Ectodermal cell (in vitro differentiated cells): ENCODE data around the gene TARP.

Source experiments
- H3K27ac ChIP-seq: 2 replicates; pipeline ENCODE4 v1.7.0; 2013; ENCODE audit warnings: mild to moderate bottlenecking, low read depth, low read length; ENCODE audit not compliant: insufficient read depth, poor library complexity, severe bottlenecking
- H3K27me3 ChIP-seq: 2 replicates; pipeline ENCODE4 v1.7.0; 2013; ENCODE audit warnings: mild to moderate bottlenecking, low read length; ENCODE audit not compliant: insufficient read depth, control insufficient read depth, poor library complexity, severe bottlenecking
- H3K36me3 ChIP-seq: one replicate; pipeline ENCODE4 v1.7.0; 2013; ENCODE audit warnings: low read length; ENCODE audit not compliant: control insufficient read depth, insufficient read depth
- H3K4me1 ChIP-seq: one replicate; pipeline ENCODE4 v1.7.0; 2013; ENCODE audit warnings: low read length; ENCODE audit not compliant: control insufficient read depth, insufficient read depth
- H3K4me3 ChIP-seq: 2 replicates; pipeline ENCODE4 v1.7.0; 2013; ENCODE audit warnings: low read depth, low read length, control low read depth; ENCODE audit not compliant: insufficient read depth
- H3K9me3 ChIP-seq: 2 replicates; pipeline ENCODE4 v1.7.0; 2013; ENCODE audit warnings: mild to moderate bottlenecking, low read length, moderate library complexity; ENCODE audit not compliant: control insufficient read depth
- WGBS, 2 experiments: methylation state at CpG; one replicate each; pipeline ENCODE4 v1.1.7; 2013; ENCODE audit warnings: missing lambda C conversion rate in 2 of 2; 5-methylcytosine and 5-hydroxymethylcytosine counted together

TARP gene

GRCh38 chr7:38303866-38304265 lies 30.4 kb upstream of the TARP start:
- H3K36me3 ChIP-seq, result no peaks in the 10 kb centered on the region
- no peaks in the 10 kb centered on the region for H3K4me1 ChIP-seq
- H3K27ac ChIP-seq, result no peak overlapping the region
- no peaks in the 10 kb centered on the region for H3K9me3 ChIP-seq
- no peak overlapping the region for H3K4me3 ChIP-seq
- no peaks in the 10 kb centered on the region for H3K27me3 ChIP-seq
- WGBS, 2 experiments, result 93 to 96% methylated on average over 1 to 2 of the region's 2 CpGs

GRCh38 chr7:38300175-38300574 lies 26.7 kb upstream of the TARP start:
- 82 to 86% methylated on average over 6 to 8 of the region's 8 CpGs for WGBS, 2 experiments
- Histone ChIP-seq H3K9me3 (no peaks in the 10 kb centered on the region), H3K4me3 (no peak overlapping the region), H3K27me3 (no peaks in the 10 kb centered on the region), H3K36me3 (no peaks in the 10 kb centered on the region), H3K4me1 (no peaks in the 10 kb centered on the region), H3K27ac (no peak overlapping the region)

DNA sequence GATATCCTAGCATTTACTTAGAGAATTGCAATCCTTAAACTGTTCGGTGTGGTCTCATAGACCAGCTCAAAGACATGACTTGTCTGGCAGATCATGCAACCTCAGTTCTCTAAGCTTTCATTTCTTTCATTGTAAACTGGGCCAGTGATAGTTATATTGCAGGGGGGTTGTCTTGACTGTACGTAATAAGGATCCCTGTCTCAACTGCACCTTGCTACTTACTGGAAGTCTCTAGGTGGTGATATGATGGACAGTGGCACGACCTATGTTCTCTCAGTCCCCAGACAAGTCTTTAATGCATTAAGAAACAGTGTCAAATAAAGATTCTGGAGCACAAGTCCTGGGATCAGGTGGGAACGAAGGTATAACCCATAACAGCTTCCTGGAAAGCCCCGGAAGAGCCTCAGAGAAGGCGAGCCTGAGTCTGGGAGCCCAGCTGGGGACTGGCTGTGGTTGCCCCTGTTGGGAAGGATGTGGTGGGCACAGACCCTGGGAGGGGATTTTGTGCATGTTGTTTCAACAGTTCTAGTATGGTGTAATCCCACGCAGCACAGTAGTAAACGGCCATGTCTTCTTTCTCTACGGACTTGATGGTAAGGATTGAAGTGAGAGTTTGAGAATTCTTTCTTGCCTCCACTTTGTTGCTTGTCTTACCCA lies 26.0 kb upstream of the TARP start:
- WGBS, 2 experiments, result 95 to 98% methylated on average over 9 of the region's 9 CpGs
- Histone ChIP-seq H3K36me3 (no peaks in the 10 kb centered on the region), H3K4me3 (no peak overlapping the region), H3K4me1 (no peaks in the 10 kb centered on the region), H3K27ac (no peak overlapping the region), H3K9me3 (no peaks in the 10 kb centered on the region), H3K27me3 (no peaks in the 10 kb centered on the region)

GRCh38 chr7:38296059-38296857 lies 22.8 kb upstream of the TARP start:
- Histone ChIP-seq H3K36me3 (no peaks in the 10 kb centered on the region), H3K27ac (no peak overlapping the region), H3K9me3 (no peaks in the 10 kb centered on the region), H3K4me3 (no peak overlapping the region), H3K4me1 (no peaks in the 10 kb centered on the region), H3K27me3 (no peaks in the 10 kb centered on the region)
- WGBS, 2 experiments, result 90 to 91% methylated on average over 4 to 5 of the region's 5 CpGs

DNA sequence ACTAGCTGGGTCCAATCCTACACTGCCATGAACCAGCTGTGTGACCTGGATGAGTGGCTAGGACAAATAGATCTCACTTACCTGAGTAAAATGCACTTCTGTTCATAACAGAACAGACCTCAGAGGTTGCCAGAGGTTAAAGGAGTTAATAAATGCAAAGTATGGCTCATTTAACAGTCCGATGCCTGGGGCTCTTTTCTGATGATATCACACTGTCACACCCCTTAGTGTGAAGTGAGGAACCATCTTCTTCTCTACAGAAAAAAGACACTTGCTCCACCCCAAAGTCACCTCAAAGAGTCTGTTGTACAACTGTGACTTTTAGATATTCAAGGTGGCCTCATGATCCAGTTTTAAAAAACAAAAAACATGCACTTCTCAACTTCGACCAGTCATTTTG lies 21.5 kb upstream of the TARP start:
- Histone ChIP-seq H3K36me3 (no peaks in the 10 kb centered on the region), H3K4me1 (no peaks in the 10 kb centered on the region), H3K27ac (no peak overlapping the region), H3K27me3 (no peaks in the 10 kb centered on the region), H3K9me3 (no peaks in the 10 kb centered on the region), H3K4me3 (no peak overlapping the region)
- 93 to 100% methylated on average over 1 to 2 of the region's 2 CpGs for WGBS, 2 experiments

DNA sequence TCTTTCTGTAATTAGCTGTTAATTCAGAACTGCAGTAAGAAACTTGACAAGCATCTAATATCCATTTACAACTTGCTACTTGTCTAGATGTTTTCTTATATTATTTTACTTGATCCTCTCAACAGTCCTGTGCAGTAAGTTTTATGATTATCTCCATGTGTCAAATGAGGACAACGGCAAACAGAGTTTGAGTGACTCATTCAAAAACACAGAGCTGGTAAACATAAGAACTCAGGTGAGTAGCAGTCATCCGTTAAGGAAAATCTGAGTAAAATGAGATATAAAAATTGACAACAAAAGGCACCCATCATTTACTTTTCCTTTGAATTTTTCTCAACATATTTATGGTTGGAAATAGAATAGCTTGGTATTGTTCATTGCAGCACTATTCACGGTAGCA lies 19.0 kb upstream of the TARP start:
- H3K36me3 ChIP-seq, result no peaks in the 10 kb centered on the region
- no peak overlapping the region for H3K27ac ChIP-seq
- no peaks in the 10 kb centered on the region for H3K27me3 ChIP-seq
- WGBS, 2 experiments, result 79 to 80% methylated on average over 1 to 3 of the region's 3 CpGs
- no peak overlapping the region for H3K4me3 ChIP-seq
- H3K4me1 ChIP-seq, result no peaks in the 10 kb centered on the region
- no peaks in the 10 kb centered on the region for H3K9me3 ChIP-seq

DNA sequence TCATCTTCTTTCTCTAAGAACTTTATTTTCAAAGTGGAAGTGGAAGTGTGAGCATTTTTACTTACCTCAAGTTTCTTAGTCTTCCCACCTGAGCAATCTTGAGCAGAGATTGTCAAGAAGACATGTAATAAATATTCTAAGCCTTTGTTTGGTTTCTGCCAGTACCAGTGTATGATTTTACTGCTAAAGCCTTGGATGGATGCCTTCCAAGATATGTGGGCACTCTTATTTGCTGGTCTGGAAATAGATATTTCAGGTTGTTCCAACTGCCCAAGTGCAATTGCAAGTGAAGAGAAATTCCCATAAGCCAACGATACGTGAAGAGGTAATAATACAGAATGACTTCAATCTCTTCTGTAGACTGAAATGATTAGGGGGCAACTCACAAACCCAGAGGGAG lies 18.2 kb upstream of the TARP start:
- no peak overlapping the region for H3K4me3 ChIP-seq
- H3K27me3 ChIP-seq, result no peaks in the 10 kb centered on the region
- H3K4me1 ChIP-seq, result no peaks in the 10 kb centered on the region
- WGBS, 2 experiments, result 96 to 100% methylated on average over 2 of the region's 2 CpGs
- no peaks in the 10 kb centered on the region for H3K9me3 ChIP-seq
- H3K36me3 ChIP-seq, result no peaks in the 10 kb centered on the region
- H3K27ac ChIP-seq, result no peak overlapping the region

DNA sequence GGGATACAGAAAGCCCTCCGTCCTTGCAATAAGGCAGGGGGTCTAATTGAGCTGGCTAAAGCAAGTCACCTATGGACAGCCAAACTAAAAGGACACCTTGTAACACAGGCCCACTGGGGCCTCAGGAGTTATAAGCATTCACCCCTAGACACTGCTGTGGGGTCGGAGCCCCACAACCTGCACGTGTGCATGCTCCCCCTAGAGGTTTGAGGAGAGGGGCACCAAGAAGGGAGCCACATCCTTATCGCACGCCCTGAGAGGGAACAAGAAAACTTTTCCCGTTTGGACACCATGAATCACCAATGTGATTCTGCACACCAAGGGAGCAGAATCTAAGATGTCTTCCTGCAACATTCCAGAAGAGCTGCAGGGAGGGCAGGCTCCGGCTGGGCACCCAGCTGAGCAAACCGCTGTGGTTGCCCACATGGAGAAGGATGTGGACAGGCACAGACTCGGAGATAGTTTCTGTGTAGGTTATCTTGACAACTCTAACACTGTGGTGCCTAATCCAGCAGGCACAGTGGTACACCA lies 17.7 kb upstream of the TARP start:
- H3K4me3 ChIP-seq, result no peak overlapping the region
- 84 to 87% methylated on average over 9 of the region's 9 CpGs for WGBS, 2 experiments
- no peaks in the 10 kb centered on the region for H3K36me3 ChIP-seq
- H3K27ac ChIP-seq, result no peak overlapping the region
- no peaks in the 10 kb centered on the region for H3K9me3 ChIP-seq
- H3K4me1 ChIP-seq, result no peaks in the 10 kb centered on the region
- H3K27me3 ChIP-seq, result no peaks in the 10 kb centered on the region

- H3K27me3 ChIP-seq, result no peaks in the 10 kb centered on the region
- H3K27ac ChIP-seq, result no peak overlapping the region
- H3K4me3 ChIP-seq, result no peak overlapping the region
- WGBS, 2 experiments, result 90 to 92% methylated on average over 8 of the region's 8 CpGs
- no peaks in the 10 kb centered on the region for H3K36me3 ChIP-seq
- H3K9me3 ChIP-seq, result no peaks in the 10 kb centered on the region
- H3K4me1 ChIP-seq, result no peaks in the 10 kb centered on the region
Observed at GRCh38 chr7:38284553-38284952, 11.1 kb upstream of the TARP start.

GRCh38 chr7:38283809-38284208 lies 10.4 kb upstream of the TARP start:
- WGBS, 2 experiments, result 75 to 89% methylated on average over 1 of the region's 1 CpG
- H3K36me3 ChIP-seq, result no peaks in the 10 kb centered on the region
- H3K9me3 ChIP-seq, result no peaks in the 10 kb centered on the region
- H3K4me1 ChIP-seq, result no peaks in the 10 kb centered on the region
- no peak overlapping the region for H3K27ac ChIP-seq
- H3K4me3 ChIP-seq, result no peak overlapping the region
- H3K27me3 ChIP-seq, result no peaks in the 10 kb centered on the region
